Vagina (tissue), 2 donors: Measurements from ENCODE around the gene ORM1.

ENCODE experiments used
- POLR2A ChIP-seq, 2 donors: fragments of 450-650 bp; IDR thresholded peaks; one replicate each; pipeline ENCODE4 v1.6.1; 2017; ENCODE audit warnings: antibody characterized with exemption in 2 of 2, mild to moderate bottlenecking in 2 of 2, moderate library complexity in 2 of 2
- POLR2AphosphoS5 ChIP-seq, 2 donors: sonication (generic); formaldehyde crosslinking; IDR thresholded peaks; one replicate each; pipeline ENCODE4 v1.9.0; 2017; ENCODE audit warnings: antibody characterized with exemption in 2 of 2, mild to moderate bottlenecking in 2 of 2, low read depth in 1 of 2; ENCODE audit not compliant: insufficient read depth in 1 of 2
- TF ChIP-seq, protein P1 (sequence below), 3 experiments: fragments of 450-650 bp in 2 of 3; fragments of 200-600 bp in 1 of 3; sonication (generic) in 1 of 3; IDR thresholded peaks; one replicate each; pipeline ENCODE4 v1.5.1; 2017 to 2019; ENCODE audit warnings: antibody characterized with exemption in 3 of 3, mild to moderate bottlenecking in 2 of 3, moderate library complexity in 2 of 3

DNA sequence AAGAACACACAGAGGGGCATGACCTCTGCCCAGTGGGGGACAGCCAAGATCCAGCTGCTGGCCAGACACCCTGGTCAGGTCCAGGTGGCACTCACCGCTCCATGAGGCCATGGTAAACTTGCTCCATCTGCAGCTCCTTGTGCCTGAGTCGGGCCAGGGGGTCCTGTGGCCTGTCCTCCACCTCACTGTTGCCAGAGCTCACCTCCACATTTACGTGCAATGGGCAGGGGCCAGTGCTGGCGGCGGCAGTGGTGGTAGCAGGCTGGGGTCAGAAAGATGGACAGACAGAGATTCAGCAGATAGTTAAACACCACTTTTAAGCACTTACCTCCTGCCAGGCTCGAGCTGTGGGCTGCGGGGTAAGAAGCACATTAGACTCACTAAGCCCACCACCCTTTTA, 36.9 kb downstream of the ORM1 start:
- TF ChIP-seq POLR2AphosphoS5 (IDR thresholded peaks at IDR 0.05; ENCODE audit: insufficient read depth in 1 of 2, low read depth in 1 of 2), result no peak
- TF ChIP-seq POLR2A (IDR thresholded peaks at IDR 0.05), result no peak
- TF ChIP-seq, protein P1, sequence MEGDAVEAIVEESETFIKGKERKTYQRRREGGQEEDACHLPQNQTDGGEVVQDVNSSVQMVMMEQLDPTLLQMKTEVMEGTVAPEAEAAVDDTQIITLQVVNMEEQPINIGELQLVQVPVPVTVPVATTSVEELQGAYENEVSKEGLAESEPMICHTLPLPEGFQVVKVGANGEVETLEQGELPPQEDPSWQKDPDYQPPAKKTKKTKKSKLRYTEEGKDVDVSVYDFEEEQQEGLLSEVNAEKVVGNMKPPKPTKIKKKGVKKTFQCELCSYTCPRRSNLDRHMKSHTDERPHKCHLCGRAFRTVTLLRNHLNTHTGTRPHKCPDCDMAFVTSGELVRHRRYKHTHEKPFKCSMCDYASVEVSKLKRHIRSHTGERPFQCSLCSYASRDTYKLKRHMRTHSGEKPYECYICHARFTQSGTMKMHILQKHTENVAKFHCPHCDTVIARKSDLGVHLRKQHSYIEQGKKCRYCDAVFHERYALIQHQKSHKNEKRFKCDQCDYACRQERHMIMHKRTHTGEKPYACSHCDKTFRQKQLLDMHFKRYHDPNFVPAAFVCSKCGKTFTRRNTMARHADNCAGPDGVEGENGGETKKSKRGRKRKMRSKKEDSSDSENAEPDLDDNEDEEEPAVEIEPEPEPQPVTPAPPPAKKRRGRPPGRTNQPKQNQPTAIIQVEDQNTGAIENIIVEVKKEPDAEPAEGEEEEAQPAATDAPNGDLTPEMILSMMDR (IDR thresholded peaks at IDR 0.05), result no peak
